OCI-LY7 (cell line): ENCODE data around the gene MAP7D2.

Experiments used
- EZH2phosphoT487 ChIP-seq: fragments of 200-600 bp; sonication (generic); IDR thresholded peaks from 2 replicates; pipeline ENCODE4 v1.6.1; 2018; ENCODE audit warnings: low read depth, borderline replicate concordance, mild to moderate bottlenecking, mixed run types, antibody characterized with exemption, low read length, moderate library complexity, mixed read lengths
- TF ChIP-seq, protein P1 (sequence below): fragments of 200-600 bp; sonication (generic); conservative IDR thresholded peaks from 2 replicates; pipeline ENCODE4 v1.5.1; 2014; ENCODE audit warnings: mild to moderate bottlenecking, antibody characterized with exemption, low read length, moderate library complexity, mixed read lengths

DNA sequence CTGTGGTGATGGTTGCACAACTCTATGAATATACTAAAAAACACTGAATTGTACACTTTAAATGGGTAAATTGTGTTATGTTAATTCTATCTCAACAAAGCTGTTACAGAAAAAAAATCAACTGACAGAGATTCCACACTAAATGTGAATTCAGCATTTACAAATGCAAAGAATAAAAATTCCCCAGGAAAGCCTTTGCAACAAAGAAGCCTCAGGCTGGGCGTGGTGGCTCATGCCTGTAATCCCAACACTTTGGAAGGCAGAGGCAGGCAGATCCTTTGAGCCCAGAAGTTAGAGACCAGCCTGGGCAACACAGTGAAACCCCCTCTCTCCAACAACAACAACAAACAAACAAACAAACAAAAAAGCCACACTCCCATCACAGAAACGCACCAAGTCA lies 134.8 kb downstream of the MAP7D2 start:
- TF ChIP-seq, protein P1, sequence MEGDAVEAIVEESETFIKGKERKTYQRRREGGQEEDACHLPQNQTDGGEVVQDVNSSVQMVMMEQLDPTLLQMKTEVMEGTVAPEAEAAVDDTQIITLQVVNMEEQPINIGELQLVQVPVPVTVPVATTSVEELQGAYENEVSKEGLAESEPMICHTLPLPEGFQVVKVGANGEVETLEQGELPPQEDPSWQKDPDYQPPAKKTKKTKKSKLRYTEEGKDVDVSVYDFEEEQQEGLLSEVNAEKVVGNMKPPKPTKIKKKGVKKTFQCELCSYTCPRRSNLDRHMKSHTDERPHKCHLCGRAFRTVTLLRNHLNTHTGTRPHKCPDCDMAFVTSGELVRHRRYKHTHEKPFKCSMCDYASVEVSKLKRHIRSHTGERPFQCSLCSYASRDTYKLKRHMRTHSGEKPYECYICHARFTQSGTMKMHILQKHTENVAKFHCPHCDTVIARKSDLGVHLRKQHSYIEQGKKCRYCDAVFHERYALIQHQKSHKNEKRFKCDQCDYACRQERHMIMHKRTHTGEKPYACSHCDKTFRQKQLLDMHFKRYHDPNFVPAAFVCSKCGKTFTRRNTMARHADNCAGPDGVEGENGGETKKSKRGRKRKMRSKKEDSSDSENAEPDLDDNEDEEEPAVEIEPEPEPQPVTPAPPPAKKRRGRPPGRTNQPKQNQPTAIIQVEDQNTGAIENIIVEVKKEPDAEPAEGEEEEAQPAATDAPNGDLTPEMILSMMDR: no peak
- no peak for TF ChIP-seq EZH2phosphoT487
